ENCODE results near the gene STK25.
"Not testable (repeated sequence)": the region's sequence is repeated elsewhere in the genome, so short reads cannot be mapped to it uniquely, and the experiment has no call there.

STK25 gene

GRCh38 chr2:241507430-241508239 is 749 bp downstream of the STK25 start:
- DNase-seq: peak; percentile 57

- no peak for DNase-seq
Observed at GRCh38 chr2:241506793-241507429, 1.5 kb downstream of the STK25 start.

GRCh38 chr2:241506317-241506716 is 2.1 kb downstream of the STK25 start:
- not testable (repeated sequence) for DNase-seq

GRCh38 chr2:241505781-241506201 is 2.6 kb downstream of the STK25 start:
- DNase-seq: no peak

- no peak for DNase-seq
Observed at GRCh38 chr2:241505086-241505780, 3.2 kb downstream of the STK25 start.

- no peak for DNase-seq
Observed at GRCh38 chr2:241503776-241504392, 4.5 kb downstream of the STK25 start.

- no peak for DNase-seq
Observed at GRCh38 chr2:241502281-241502680, 6.1 kb downstream of the STK25 start.

- no peak for DNase-seq
Observed at GRCh38 chr2:241501551-241501950, 6.8 kb downstream of the STK25 start.

GRCh38 chr2:241501099-241501541 is 7.3 kb downstream of the STK25 start:
- no peak for DNase-seq

GRCh38 chr2:241500431-241500975 is 7.9 kb downstream of the STK25 start:
- no peak for DNase-seq

GRCh38 chr2:241500016-241500415 is 8.4 kb downstream of the STK25 start:
- no peak for DNase-seq

- DNase-seq: no peak
Observed at GRCh38 chr2:241499146-241499965, 9.0 kb downstream of the STK25 start.

- DNase-seq: no peak
Observed at GRCh38 chr2:241498115-241499070, 10.0 kb downstream of the STK25 start.

- no peak for DNase-seq
Observed at GRCh38 chr2:241496904-241497877, 11.2 kb downstream of the STK25 start.

- no peak for DNase-seq
Observed at GRCh38 chr2:241496003-241496707, 12.2 kb downstream of the STK25 start.

GRCh38 chr2:241495172-241496002 is 13.0 kb downstream of the STK25 start:
- DNase-seq: no peak

- DNase-seq: no peak
Observed at GRCh38 chr2:241494311-241494908, 14.0 kb downstream of the STK25 start.
